Heart left ventricle (tissue), 16 donors: ENCODE results near the gene FOXP1. TPM values are rescaled to one million over a fixed set of nuclear protein-coding genes. Genes with fewer than 3 reads are reported as not detected.

Source experiments
- ATAC-seq, 4 donors: fragments of 200-7000 bp; cut with Tn5 transposase; one replicate each; pipeline ENCODE4 v1.9.1; 2020 to 2022; ENCODE audit warnings: moderate library complexity in 4 of 4, mild to moderate bottlenecking in 3 of 4, moderate number of reproducible peaks in 1 of 4
- DNase-seq, 5 donors: peaks; one replicate each; pipeline ENCODE4 v3.0.0-alpha.2; 2020
- H3K27ac ChIP-seq, 12 donors: fragments of 200-600 bp; sonication (generic) in 4 of 12; one replicate each; pipeline versions ENCODE4 v1.5.0 to v1.8.0; 2016 to 2022; ENCODE audit warnings: mild to moderate bottlenecking in 2 of 12
- H3K27me3 ChIP-seq, 9 donors: fragments of 200-600 bp; sonication (generic) in 2 of 9; one replicate each; pipeline versions ENCODE4 v1.5.1 to v1.8.0; 2016 to 2022; ENCODE audit warnings: mild to moderate bottlenecking in 3 of 9
- H3K36me3 ChIP-seq, 9 donors: fragments of 200-600 bp; sonication (generic) in 2 of 9; one replicate each; pipeline versions ENCODE4 v1.5.0 to v1.8.0; 2018 to 2022; ENCODE audit warnings: mild to moderate bottlenecking in 2 of 9
- H3K4me1 ChIP-seq, 12 donors: fragments of 200-600 bp; sonication (generic) in 4 of 12; one replicate each; pipeline versions ENCODE4 v1.5.0 to v1.8.0; 2016 to 2022; ENCODE audit warnings: mild to moderate bottlenecking in 3 of 12
- H3K4me3 ChIP-seq, 12 donors: fragments of 200-600 bp; sonication (generic) in 4 of 12; one replicate each; pipeline versions ENCODE4 v1.5.0 to v1.8.0; 2017 to 2022; ENCODE audit warnings: mild to moderate bottlenecking in 9 of 12, moderate library complexity in 4 of 12
- H3K9me3 ChIP-seq, 12 donors: fragments of 200-600 bp; sonication (generic) in 4 of 12; one replicate each; pipeline versions ENCODE4 v1.5.0 to v1.8.0; 2016 to 2022; ENCODE audit warnings: mild to moderate bottlenecking in 1 of 12
- CTCF ChIP-seq, 12 donors: fragments of 200-600 bp; sonication (generic) in 4 of 12; IDR thresholded peaks; one replicate each; pipeline versions ENCODE4 v1.5.0 to v1.8.0; 2018 to 2022; ENCODE audit warnings: antibody characterized with exemption in 12 of 12, mild to moderate bottlenecking in 5 of 12
- POLR2A ChIP-seq, 2 donors: fragments of 450-650 bp; IDR thresholded peaks; one replicate each; pipeline ENCODE4 v1.6.1; 2017; ENCODE audit warnings: antibody characterized with exemption in 2 of 2, mild to moderate bottlenecking in 2 of 2, moderate library complexity in 2 of 2
- WGBS, 4 donors: extraction: QIAGEN DNeasy Blood & Tissue Kit in 2 of 4; methylation state at CpG; one replicate each; pipeline versions ENCODE4 v1.1.5 to v1.1.7; 2013 to 2018; 5-methylcytosine and 5-hydroxymethylcytosine counted together
- intact Hi-C, 10 donors: fragments of 100-400 bp; cut with DNase I; formaldehyde crosslinking; loops; one replicate each; pipeline versions ENCODE4 v1.11.1 to v1.14.2; 2022
- polyA plus RNA-seq, 2 donors: library from polyadenylated mRNA; stranded (reverse); fragments of 200-250 nt; gene quantifications; one replicate each; pipeline ENCODE4 v1.2.3, GENCODE V29; 2013
- total RNA-seq, 9 donors: library from RNA; depleted of rRNA in 2 of 9; stranded (reverse); fragments of >200 nt in 2 of 9; fragmentation: NEBNext Ultra II Directional in 3 of 9; extraction: Animal tissue kit (Norgen Biotek cat#: 25700) in 3 of 9; gene quantifications; one replicate each; pipeline versions ENCODE4 v1.1.0 to v1.2.4, GENCODE V29; 2016 to 2023
- donor health status: ischemic (EF 13 %, LVEDD 7.1; RV severe dilation, severe dysfunction).
- donor health status: healthy with polysubstance abuse.
- donor health status: DM: no; HTN: yes; CAD: no.
- donor health status: DM: no; HTN: no; CAD: no.
- donor health status: ischemic (EF 25% LVEDD 6.9; RV normal size, moderate dysfunction).
- donor health status: ischemic (EF 25% LVEDD 5.7; RV mildly dilated, moderate dysfunction).
- donor health status: healthy.
- donor health status: DM: yes; HTN: yes; CAD: no.
- donor health status: ischemic (EF 35%, LVEDD 5.7; RV mildly dilated, moderate dysfunction).
- donor health status: nonischemic (EF 11% LVEDD 7.7; RV severe dilation, severe dysfunction).
- donor health status: DM: yes; HTN: yes; CAD: no.
- donor health status: PGD.
- donor health status: ischemic (EF 29% LVEDD 5.4; RV normal size, mild dysfunction).
- donor health status: nonischemic (EF 23%, LVEDD 6.1; RV moderate dilation, normal function).

The FOXP1 gene
- total and polyA plus RNA-seq, 11 donors, result 14.9 to 67.8 (median 41.1) TPM

- ATAC-seq (peak in 3 of 4 donors; percentile 29 to 77 (median 68)), DNase-seq (no peak)
- Histone ChIP-seq H3K27ac (peak overlapping the region in 1 of 12 donors; percentile 65), H3K27me3 (no peaks in the 10 kb centered on the region), H3K36me3 (no peaks in the 10 kb centered on the region), H3K4me1 (peaks cover 0 to 24% (median 0%) of the 10 kb centered on the region in 12 donors), H3K9me3 (no peaks in the 10 kb centered on the region), H3K4me3 (no peak overlapping the region)
- intact Hi-C loops, result no loop called here
- TF ChIP-seq CTCF (IDR thresholded peaks at IDR 0.05), result no peak
- no peak for TF ChIP-seq POLR2A (IDR thresholded peaks at IDR 0.05)
- 86 to 91% (median 89%) methylated on average over 2 of the region's 2 CpGs for WGBS, 4 donors
Observed at GRCh38 chr3:71172951-71173350, 410.6 kb downstream of the FOXP1 start.

DNA sequence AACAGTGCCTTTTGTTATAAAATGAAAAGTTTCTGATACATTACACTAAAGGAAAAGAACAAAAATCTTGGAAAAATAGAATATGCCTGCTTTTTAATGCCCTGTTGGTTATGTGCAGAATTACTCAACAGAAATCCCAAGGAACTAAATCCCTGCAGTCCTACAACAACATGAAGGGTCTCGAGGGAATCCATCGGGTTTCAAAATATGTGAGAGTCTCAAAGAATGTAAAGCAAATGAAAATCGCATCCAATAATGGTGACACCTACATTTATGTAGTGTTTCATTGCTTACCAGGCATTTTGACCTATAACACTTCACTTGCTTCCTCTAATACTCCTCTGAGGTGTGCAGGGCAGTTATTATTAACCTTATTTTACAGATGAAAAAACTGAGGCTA is 411.3 kb downstream of the FOXP1 start:
- intact Hi-C loops, result no loop called here
- WGBS, 4 donors, result 73 to 88% (median 78%) methylated on average over 3 of the region's 3 CpGs
- H3K27ac ChIP-seq, result peak overlapping the region in 1 of 12 donors; percentile 65
- TF ChIP-seq POLR2A (IDR thresholded peaks at IDR 0.05) (no peak), CTCF (IDR thresholded peaks at IDR 0.05) (no peak)
- no peaks in the 10 kb centered on the region for H3K9me3 ChIP-seq
- ATAC-seq (no peak), DNase-seq (no peak)
- H3K36me3 ChIP-seq, result no peaks in the 10 kb centered on the region
- peaks cover 0 to 27% (median 0%) of the 10 kb centered on the region in 12 donors for H3K4me1 ChIP-seq
- H3K27me3 ChIP-seq, result no peaks in the 10 kb centered on the region
- H3K4me3 ChIP-seq, result no peak overlapping the region

GRCh38 chr3:71171247-71171646 is 412.3 kb downstream of the FOXP1 start:
- TF ChIP-seq CTCF (IDR thresholded peaks at IDR 0.05), result no peak
- TF ChIP-seq POLR2A (IDR thresholded peaks at IDR 0.05), result no peak
- WGBS, 4 donors, result 93 to 96% (median 94%) methylated on average over 7 of the region's 7 CpGs
- no peak overlapping the region for H3K27ac ChIP-seq
- no peaks in the 10 kb centered on the region for H3K27me3 ChIP-seq
- no peak overlapping the region for H3K4me3 ChIP-seq
- H3K4me1 ChIP-seq, result peaks cover 0 to 27% (median 0%) of the 10 kb centered on the region in 12 donors
- DNase-seq (no peak), ATAC-seq (no peak)
- intact Hi-C loops, result no loop called here
- H3K36me3 ChIP-seq, result no peaks in the 10 kb centered on the region
- H3K9me3 ChIP-seq, result no peaks in the 10 kb centered on the region

DNA sequence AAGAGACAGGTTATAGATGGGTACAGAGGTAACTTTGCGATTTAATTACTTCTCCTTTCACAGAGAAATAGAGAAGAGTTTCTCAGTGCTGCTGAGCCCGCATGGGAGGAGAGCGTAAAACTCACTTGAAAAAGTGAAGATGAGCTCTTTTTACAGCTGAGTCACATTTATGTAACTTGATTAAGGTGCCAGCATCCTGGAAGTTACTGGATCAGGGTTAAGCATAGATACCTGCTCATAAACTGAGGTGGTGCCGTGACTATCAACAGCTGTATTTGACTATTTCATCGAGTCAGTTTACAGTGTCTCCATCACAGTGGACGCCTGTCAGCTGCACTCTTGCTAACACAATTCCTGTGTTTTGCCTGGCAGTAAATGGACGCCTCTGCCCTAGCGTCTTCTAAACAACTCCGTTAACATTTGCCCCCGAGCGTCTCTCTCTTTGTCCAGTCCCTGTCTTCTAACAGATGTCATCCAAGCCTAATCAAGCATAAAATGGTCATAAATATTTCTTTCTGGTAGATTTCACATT is 414.6 kb downstream of the FOXP1 start:
- TF ChIP-seq POLR2A (IDR thresholded peaks at IDR 0.05), result no peak
- no peak for TF ChIP-seq CTCF (IDR thresholded peaks at IDR 0.05)
- Histone ChIP-seq H3K9me3 (no peaks in the 10 kb centered on the region), H3K27me3 (no peaks in the 10 kb centered on the region), H3K4me3 (peak overlapping the region in 2 of 12 donors; percentile 8 to 26), H3K36me3 (no peaks in the 10 kb centered on the region), H3K27ac (peak overlapping the region in 6 of 12 donors; percentile 3 to 72 (median 54)), H3K4me1 (peaks cover 0 to 28% (median 0%) of the 10 kb centered on the region in 12 donors)
- WGBS, 4 donors, result 76 to 84% (median 80%) methylated on average over 11 of the region's 11 CpGs
- no peak for DNase-seq
- no peak for ATAC-seq
- intact Hi-C loops, result no loop called here
